Smooth muscle cell of the brain vasculature (primary cell): ENCODE data around the gene CDH23.

ENCODE experiments used
- DNase-seq: peaks from one replicate; pipeline ENCODE4 v3.0.0-alpha.2; 2012; ENCODE audit warnings: low read depth, low spot score

Gene CDH23

DNA sequence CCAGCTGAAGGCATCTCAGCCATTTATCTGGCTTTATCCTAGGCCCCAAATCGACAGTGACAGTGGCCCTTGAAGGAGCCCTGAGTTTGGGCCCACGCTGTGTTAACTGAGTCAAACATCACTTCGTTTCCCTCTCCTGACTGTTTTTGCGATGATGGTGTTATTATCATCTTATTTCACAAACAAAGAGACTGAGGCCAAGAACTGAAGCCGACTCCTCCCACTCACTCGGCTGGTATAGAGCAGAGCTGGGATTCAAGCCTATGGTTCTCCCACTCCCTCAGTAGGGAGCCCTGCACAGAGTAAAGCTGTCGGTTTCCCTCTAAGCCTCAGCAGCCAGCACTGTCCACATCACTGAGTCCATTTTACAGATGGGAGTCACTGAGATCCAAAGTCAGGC lies 141.0 kb downstream of the CDH23 start:
- no peak for DNase-seq

DNA sequence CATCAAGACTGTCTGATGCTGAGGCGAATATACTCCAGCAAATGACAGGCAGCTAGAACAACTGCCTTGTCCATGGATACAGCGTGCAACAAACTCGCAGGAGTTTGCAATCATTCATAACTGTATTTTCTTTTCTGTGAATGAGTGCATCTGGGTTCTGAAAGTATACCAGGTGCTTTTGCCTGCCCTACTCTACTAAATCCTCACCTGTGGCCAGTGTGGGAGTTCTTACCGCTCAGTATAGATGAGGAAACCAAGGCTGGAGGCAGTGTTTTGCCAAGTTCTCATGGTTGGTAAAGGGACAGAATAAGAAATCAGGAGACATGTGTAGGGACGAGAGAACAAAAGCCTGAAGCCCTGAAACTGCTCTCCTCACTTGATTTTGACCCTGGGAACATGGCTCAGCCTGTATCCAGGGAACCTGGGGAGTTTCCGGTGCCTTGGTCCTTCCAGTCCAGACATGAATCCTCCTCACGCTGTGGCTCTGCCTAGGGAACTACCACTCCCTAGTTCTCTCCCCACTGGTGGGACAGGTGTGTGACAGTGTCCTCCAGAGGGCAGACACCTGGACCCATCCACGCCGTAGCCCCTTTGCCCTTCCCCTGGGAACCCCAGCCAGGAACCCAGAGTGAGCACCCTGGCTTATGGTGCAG lies 142.0 kb downstream of the CDH23 start:
- no peak for DNase-seq

DNA sequence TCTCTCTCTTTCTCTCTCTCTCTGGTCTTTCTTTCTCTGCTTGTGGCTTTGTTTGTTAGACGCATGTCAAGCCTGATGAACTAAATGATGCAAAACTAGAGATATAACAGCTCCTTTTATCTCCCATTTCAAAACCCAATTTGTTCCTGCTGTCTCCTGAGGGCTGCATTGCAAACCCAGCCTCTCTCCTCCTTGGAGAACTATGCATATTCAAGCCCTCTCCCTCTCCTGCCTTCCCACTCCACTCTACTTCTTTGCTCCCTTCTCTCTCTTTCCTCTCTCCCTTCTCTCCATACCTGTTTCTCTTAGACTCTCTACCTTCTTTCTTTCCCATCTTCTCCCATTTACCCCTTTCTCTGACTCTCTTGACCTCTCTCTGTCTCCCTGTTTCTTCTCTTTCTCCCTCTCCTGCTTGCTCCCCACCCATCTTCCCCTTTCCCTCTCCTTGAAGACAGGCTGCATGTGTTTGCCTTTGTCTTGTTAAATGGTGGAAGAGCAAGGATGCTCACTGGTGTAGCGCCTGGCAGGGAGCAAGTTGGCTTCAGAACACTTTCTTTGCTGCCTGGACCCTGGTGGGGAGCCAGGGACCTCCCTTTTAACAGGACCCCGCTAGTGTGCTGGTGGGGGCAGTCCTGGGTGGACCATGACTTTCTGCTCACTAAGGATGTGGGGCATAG lies 142.9 kb downstream of the CDH23 start:
- no peak for DNase-seq

DNA sequence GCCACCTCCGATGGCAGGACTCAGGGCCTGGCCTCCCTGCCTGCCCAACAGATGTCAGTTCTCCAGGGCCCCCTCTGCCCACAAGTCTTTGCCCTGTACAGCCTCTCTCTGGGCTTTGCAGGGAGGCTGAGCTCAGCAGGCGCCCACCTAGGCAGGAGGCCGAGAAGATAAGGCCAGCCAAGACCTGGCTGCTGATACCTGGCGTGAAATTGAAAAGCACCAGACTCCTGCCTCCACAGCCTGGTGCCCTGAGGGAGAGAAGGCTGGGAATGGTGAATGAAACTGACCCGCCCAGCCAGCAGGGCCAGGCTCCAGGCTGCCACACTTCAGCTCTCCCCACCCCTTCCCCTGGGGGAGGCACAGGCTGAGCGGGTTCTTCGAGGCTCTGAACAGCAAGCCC lies 145.8 kb downstream of the CDH23 start:
- DNase-seq: no peak

DNA sequence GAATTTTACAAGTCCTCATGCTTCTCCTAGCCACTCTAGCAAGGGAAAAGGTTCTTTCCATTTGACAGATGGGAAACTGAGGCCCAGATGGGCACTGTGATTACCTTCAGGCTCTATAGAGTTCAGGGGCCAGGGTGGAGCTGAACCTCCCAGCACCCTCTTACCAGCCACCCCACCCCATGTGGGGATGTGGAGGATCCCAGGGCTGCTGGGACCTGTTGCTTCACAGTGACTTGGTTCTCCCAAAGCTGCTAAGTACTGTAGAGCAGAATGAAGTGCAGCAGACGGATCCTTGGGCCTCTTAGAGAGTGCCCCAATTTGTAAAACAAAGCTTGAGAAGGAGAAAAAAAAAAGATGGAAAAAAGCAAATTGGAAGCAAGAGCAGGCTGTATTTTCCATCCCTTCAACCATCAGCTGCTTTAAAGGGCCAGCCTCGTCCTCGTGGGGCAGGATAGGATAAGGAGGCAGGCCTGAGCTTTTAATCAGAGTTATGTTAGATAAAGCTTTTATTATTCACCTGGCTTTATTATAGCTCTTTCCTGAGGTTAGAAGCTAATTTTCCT lies 147.0 kb downstream of the CDH23 start:
- no peak for DNase-seq

DNA sequence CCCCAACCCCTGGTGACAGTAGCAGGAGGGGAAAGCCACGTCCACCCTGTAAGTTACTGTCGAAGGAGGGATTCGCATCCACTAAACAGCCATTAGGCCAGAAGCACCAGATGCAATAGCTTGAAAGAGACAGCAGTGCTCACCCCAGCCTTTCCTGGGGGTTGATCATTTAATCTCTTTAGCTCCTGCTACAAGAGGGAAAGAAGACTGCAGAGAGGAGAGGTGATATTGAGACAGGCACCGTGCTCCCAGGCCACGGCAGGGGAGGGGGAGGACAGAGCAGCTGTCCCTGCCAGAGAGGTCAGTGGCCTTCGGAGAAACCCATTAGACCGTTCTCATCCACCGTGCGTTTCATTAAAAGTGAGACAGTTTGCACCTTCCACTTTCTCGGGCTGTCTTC lies 148.3 kb downstream of the CDH23 start:
- DNase-seq: no peak

DNA sequence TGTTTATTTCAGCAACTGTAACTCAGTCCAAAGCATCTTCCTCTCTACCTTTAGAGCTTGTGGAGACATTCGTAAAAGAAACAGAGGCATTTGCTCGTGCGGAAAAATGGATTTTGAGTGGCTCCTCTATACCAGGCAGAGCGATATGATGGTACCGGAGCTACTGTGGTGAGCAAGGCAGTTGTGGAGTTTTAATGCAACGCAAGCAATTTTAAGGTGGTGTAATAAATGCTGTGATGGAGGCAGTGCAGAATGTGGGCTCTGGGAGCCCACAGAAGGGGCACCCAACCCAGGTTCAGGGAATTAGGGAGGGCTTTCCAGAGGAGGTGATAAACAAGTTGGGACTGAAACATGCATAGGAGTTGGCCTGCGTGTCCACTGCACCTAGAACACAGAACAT lies 149.5 kb downstream of the CDH23 start:
- DNase-seq: no peak

DNA sequence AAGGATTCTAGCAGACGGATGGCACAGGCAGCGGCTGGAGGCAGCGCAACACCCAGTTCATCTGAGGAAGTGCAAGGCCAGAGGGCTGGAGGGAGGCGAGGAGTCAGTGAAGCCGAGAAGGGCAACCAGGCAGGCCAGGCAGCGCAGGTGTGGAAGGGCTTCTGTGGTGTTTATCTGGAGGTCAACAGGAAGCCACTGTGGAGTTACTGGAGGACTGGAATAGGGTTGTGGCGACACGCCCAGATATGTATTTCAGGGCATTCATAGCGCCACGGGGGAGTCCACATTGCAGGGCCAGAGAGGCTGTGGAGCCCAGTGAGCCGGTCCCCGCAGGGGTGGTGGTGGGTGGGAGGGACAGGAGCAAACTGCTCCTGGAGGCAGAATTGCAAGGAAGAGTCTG lies 150.6 kb downstream of the CDH23 start:
- peak; percentile 3 for DNase-seq

DNA sequence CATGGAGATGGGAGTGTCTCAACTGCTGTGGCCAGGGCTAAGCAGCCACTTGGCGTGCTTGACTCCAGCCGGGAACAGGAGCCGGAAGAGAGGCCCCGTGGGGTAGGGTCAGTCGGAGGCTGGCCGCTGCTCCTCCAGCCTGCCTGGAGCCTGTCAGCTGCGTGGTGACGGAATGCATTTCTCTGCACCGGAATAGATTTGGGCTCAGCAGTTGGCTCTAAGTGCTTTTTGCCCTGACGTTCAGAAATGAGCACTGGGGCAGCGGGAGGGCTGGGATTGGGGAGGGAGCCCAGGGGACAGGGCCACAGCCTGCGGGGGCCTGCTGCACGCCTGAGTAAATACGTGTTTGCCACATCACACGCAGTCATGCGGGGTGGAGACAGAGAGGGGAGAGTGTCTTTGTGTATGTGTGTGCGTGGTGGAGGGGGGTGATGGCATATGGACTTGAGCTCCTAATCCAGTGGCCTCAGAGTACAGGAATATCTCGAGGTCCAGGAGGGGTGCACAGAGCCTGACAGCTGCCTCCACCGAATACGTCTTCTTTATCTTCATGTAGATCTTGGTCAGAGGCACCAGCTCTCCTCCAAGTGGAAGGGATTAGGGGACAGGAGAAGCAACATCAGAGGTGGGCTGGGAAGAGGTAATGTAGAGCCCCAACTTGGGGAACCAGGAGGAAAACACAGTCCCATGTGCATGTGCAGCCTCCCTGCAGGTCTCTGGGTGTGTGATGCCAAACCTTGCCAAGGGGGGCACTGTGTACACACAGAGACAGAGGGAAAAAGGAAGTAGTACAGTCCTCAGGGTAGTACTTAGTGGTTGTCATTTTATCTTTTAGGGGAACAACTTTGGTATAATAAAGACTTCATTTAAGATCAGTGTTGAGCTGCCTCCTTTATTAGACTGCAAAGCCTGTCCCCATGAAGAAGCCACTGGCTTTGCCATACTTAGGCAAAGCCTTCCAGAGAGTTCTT lies 151.4 kb downstream of the CDH23 start:
- peak; percentile 40 for DNase-seq

DNA sequence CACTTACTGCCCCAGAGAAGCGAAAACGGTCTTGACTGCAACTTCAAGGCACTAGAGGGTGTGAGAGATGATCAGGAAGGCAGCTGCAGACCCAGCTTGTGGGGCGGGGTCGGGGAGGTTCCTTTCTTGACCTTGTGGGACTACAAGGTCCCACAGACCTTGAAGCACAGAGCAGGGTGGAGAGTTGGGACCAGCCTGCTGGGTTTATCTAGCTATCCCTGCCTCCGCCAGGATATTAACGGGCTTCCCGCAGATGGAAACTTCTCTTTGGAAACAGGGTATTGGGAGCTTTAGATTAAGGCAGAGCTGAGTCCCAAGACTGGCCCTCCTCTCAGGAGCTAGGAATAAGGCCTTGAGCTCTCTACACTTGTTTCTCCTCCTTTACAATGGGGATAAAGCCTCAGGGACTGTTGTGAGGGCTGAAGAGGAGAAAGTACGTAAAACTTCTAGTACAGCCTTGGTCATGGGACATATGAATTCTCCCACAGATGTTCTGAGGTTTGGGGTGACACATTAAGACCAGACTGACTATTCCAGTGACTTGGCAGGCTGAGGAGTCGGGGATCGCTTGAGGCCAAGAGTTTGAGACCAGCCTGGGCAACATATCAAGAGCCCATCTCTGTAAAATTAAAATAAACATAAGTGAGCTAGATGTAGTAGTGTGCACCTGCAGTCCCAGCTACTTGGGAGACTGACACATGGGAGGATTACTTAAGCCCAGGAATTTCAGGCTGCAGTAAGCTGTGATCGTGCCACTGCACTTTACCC lies 153.2 kb downstream of the CDH23 start:
- DNase-seq: no peak

DNA sequence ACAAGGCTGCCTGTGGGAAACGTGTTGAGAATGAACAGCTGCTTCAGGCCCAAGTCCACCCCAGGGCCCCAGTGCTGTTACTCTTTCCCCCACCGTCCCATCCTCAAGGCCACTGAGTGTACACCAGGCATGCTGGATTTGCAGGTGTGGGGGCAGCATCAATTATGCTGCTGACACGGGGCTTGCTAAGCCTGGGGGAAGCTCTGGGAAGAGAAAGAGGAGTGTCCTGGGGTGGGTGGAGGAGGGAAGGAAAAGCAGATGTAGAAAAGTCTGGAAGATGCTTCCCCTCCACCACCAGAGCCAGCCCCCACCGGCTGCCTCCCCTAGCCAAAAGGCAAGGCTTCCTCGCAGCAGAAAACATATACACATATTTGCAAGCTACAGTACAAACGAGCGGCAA lies 153.9 kb downstream of the CDH23 start:
- no peak for DNase-seq

DNA sequence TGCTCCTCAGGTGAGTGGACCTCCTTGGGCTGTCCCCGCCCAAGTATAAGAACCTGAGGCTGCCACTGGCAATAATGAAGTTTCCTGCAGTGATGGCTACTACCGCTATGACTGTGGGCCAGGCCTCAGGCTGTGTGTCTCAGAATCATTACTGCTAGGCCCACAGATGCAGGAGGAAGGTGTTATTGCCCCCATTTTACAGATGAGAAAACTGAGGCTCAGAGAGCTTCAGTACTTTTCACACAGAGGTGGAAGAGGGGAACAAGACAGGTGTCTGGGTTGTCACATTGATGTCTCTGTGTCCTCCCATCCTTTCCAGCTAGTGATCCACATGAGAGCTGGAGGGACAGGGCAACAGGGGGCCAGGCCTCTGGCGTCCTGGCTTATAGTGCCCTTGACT lies 155.2 kb downstream of the CDH23 start:
- DNase-seq: no peak

DNA sequence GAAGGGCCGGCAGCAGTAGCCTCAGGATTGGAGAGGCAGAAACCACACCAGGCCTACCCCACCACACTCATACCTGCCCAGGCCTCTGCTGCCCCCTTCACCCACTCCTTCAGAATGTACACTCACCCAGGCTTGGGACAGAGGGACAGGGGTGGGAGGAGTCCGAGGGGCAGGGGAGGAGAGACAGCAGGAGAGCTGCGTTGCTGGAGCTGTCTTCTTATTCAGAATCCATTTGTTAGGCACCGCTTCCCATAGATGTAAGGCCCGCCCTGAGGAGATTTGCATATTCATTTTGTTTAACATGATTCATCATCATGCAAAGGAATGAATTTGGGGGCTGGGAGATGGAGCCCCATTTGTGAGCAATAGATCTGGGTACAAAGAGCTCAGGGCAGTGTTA lies 156.7 kb downstream of the CDH23 start:
- DNase-seq: no peak

DNA sequence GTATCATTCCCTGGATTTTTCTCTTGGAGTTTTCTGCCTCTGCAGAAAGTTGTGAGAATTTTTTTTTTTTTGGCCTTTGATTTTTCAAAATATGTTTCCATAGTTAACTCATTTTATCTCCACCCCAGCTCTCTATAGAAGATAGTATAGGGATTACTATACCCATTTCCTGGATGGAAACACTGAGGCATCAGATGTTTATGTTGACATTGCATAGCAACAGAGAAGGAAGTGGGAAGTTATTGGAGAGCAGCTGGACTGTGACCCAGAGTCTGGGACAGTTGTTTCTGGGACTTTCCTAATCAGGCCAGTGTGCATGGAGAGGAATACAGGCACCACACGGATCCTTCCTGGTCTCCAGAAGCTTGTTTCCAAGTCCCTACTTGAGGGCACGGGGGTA lies 158.0 kb downstream of the CDH23 start:
- DNase-seq: no peak

DNA sequence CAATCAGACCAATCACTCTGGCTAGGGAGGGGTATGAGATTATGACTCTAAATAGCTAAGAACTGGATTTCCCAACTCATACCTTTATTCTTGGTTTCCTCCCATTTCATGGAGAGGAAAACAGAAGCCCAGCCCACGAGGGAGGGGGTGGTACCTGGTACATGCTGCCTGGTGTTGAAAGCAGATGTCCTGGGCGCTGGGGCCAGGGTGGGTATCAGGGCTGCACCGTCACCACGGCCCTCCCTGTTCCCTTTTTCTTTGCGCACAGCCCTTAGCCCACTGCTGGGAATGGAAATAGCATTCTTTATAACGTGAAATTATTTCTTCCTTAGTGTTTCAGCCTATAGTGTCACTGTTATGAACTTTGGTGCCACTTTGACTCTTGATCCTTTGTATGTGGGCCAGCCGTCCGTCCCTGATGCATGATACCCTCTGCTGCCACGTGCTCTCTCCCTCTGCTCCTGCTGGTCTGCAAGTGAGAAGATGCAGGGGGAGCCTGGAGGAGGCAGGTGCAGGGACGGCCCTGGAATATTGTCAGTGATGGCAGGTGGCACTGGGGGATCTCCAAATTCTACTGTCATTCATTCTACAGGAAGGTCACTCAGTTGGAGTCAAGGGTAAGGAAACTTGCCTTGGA lies 158.5 kb downstream of the CDH23 start:
- no peak for DNase-seq

DNA sequence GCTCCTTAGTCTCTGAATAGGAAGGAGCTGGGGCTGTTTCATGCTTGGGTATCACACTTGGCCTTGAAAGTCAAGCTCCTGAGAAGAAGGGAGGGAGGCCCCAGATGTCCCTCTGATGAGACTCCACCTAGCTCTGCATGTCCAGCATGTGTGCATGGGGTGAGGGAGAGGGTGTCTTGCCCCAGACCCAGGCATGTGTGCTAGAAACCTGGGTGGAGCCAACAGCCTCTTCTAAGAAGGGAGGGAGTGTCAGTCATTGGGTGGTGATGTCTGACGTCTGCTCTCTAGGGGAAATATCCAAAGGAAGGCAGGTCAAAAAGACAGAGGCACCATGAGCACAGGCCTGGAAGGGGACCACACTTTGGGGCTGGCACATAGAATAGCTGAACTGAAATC lies 159.0 kb downstream of the CDH23 start:
- DNase-seq: no peak

DNA sequence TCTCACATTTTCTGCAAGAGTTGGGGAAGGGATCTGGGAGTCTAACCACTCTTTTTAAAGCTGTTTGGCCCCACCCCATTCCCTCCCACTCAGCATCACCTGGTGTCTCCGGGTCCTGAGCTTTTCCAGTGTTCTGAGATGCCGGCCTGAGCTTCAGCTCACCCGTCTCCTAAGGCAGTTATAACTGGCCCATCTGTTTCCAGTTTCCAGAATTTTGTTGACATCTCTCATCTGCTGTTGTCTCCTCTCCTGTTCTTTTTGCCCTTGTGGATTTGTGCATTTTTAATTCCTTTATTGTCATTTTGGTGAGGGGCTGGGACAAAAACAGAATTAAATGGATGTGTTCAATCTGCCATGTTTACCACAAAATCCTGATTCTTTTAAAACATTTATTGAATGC lies 162.3 kb downstream of the CDH23 start:
- no peak for DNase-seq

DNA sequence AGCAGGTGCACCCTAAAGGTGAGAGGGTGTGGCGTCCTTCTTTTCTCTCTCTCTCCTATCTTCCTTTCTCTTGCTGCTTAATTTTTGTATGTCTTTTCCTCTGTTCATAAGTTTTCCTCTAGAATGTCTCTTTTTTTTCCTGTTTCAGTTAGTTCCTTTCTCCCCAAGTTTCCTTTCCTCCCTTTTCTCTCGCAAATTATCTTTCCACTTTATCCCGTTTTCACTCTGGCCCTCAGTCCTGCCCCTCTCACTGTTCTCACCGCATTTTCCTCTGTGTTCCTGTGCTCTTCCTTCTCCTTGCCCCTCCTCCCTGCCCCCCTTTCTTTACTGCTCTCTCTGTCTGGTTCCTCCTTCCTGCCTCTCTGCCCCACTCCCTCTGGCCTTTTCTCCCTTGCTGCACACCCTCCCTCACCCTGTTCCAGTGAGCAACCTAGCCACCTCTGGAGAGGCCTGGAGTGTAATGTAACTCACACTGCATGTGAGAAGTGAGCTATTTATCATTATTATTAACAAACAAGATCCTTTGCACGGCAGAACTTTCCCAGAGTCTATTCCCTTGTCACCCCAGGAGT lies 164.4 kb downstream of the CDH23 start:
- DNase-seq: no peak

DNA sequence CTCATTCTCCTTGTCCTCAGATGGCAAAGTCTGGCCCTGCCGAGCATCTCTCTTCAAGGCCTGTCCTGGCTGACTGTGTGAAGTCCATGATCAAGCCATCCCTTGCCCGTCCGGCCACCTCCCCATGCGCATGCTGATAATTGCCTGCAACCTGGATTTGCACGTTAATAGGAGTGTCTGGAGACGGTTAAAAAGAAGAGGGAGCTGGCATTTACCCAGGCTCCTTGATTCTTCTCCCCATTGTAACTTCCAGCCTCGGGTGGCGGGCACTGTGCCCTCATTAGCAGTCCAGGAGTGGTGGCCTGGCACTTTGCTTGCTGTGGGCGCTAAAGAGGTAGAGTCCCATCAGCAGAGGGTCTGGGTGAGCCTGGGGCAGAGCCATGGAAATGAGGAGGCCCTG lies 165.5 kb downstream of the CDH23 start:
- DNase-seq: no peak

DNA sequence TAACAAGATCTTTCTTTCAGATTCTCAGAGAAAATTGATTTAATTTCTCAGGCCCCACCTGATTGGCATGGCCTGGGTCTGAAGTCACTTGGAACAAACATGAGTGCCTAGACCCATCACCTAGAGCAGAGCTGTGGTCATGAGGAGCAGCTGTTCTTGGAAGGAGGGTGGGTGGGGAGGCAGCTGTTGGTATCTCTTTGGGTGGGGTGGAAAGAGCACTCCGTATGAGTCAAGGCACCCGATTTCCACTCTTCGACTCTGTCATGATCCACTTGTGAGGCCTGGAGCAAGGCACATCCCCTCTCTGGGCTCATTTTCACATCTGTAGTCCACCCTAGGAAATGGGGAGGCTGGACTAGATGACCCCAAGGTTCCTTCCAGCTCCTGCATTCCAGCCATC lies 166.2 kb downstream of the CDH23 start:
- DNase-seq: no peak
